Thoracic aorta (tissue), 2 donors: ENCODE results near the gene A3GALT2. TPM values are rescaled to one million over a fixed set of nuclear protein-coding genes. Genes with fewer than 3 reads are reported as not detected.
A peak's percentile ranks its signal among the peaks of the same experiment; 100 is the strongest.

ENCODE experiments used
- ATAC-seq: fragments of 150-250 bp; one replicate; pipeline ENCODE4 v1.8.0; 2017; ENCODE audit warnings: low read depth; ENCODE audit not compliant: insufficient number of reproducible peaks, low FRiP score
- DNase-seq: peaks from one replicate; pipeline ENCODE4 v3.0.0-alpha.2; 2020; ENCODE audit warnings: low spot score
- H3K27ac ChIP-seq, 2 donors: fragments of 200-600 bp; sonication (generic); 1 replicate in 1 of 2; 2 replicates in 1 of 2; pipeline ENCODE4 v1.5.1; 2016; ENCODE audit warnings: mild to moderate bottlenecking in 2 of 2, moderate library complexity in 2 of 2
- H3K27me3 ChIP-seq: fragments of 200-600 bp; sonication (generic); replicated peaks from 2 replicates; pipeline ENCODE4 v1.6.0; 2016; ENCODE audit warnings: mild to moderate bottlenecking; ENCODE audit not compliant: insufficient read depth
- H3K36me3 ChIP-seq: fragments of 200-600 bp; sonication (generic); one replicate; pipeline ENCODE4 v1.5.1; 2016
- H3K4me1 ChIP-seq, 2 donors: fragments of 200-600 bp; sonication (generic); 1 replicate in 1 of 2; 2 replicates in 1 of 2; pipeline versions ENCODE4 v1.5.1 to v1.6.0; 2016; ENCODE audit warnings: low read depth in 2 of 2, mild to moderate bottlenecking in 1 of 2; ENCODE audit not compliant: control insufficient read depth in 1 of 2
- H3K4me3 ChIP-seq: fragments of 200-600 bp; sonication (generic); 2 replicates; pipeline ENCODE4 v1.5.1; 2016; ENCODE audit warnings: mild to moderate bottlenecking
- H3K9me3 ChIP-seq: fragments of 200-600 bp; sonication (generic); 2 replicates; pipeline ENCODE4 v1.5.1; 2016
- total RNA-seq, 2 donors: library from RNA; depleted of rRNA; stranded (reverse); fragments of >200 nt; gene quantifications; one replicate each; pipeline versions ENCODE4 v1.1.0 to v1.2.3, GENCODE V29; 2016
- TF ChIP-seq, protein P1 (sequence below): fragments of 200-600 bp; sonication (generic); IDR thresholded peaks from one replicate; pipeline ENCODE4 v1.5.1; 2019; ENCODE audit warnings: antibody characterized with exemption

A3GALT2 gene
- total RNA-seq, 2 donors from 2014 or later, result 0.54 to 0.71 TPM

DNA sequence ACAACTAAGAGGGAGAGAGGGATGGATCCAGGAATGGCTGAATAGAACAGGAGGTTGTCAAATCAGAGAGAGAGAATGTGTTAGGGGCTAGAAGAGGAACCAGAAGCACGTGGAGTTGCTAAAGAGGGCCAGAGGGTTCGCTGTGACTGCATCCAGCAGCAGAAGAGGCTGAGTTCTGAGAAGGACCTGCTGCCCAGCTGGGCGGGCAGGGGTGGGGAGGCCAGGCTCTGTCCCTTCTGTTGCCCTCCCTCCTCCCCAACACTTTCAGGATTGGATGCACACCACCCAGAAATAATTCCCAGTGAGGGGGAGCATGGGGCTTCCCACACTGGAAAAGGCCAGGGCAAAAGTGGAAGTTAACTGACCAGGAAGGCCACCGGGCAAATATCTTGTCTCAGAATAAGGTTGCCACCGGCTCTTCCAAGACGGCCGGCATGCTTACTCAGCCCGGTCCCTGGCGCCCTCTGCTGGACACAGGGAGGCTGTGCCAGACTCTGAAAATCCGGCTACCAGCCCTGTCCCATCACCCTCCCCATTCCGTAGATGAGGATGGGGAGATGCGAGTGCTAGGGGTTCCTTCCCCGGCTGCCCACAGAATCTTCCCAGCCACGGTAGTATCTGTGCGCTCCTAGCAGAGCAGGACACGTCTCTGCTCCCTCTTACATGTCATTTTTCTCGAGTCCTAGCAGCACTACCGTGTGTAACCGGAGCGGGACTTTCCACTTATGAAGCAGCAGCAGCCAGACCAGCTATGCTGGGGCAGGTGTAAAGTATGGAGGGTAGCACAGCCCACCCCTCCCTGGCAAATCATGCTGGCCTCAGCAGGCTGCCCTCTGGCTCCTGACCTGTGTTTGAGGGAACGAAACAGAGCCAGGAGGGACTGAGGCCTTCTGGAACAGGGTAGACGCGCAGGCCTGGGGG, 46.8 kb upstream of the A3GALT2 start:
- ATAC-seq, result no peak
- H3K36me3 ChIP-seq, result peaks cover 8% of the 10 kb centered on the region
- TF ChIP-seq, protein P1, sequence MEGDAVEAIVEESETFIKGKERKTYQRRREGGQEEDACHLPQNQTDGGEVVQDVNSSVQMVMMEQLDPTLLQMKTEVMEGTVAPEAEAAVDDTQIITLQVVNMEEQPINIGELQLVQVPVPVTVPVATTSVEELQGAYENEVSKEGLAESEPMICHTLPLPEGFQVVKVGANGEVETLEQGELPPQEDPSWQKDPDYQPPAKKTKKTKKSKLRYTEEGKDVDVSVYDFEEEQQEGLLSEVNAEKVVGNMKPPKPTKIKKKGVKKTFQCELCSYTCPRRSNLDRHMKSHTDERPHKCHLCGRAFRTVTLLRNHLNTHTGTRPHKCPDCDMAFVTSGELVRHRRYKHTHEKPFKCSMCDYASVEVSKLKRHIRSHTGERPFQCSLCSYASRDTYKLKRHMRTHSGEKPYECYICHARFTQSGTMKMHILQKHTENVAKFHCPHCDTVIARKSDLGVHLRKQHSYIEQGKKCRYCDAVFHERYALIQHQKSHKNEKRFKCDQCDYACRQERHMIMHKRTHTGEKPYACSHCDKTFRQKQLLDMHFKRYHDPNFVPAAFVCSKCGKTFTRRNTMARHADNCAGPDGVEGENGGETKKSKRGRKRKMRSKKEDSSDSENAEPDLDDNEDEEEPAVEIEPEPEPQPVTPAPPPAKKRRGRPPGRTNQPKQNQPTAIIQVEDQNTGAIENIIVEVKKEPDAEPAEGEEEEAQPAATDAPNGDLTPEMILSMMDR, result peak; percentile 97
- no peaks in the 10 kb centered on the region for H3K9me3 ChIP-seq
- DNase-seq, result no peak
- peaks cover 39 to 52% of the 10 kb centered on the region in 2 donors for H3K4me1 ChIP-seq
- H3K27ac ChIP-seq, result peak overlapping the region; percentile 91 to 93
- no peaks in the 10 kb centered on the region for H3K27me3 ChIP-seq
- H3K4me3 ChIP-seq, result peak overlapping the region; percentile 29

DNA sequence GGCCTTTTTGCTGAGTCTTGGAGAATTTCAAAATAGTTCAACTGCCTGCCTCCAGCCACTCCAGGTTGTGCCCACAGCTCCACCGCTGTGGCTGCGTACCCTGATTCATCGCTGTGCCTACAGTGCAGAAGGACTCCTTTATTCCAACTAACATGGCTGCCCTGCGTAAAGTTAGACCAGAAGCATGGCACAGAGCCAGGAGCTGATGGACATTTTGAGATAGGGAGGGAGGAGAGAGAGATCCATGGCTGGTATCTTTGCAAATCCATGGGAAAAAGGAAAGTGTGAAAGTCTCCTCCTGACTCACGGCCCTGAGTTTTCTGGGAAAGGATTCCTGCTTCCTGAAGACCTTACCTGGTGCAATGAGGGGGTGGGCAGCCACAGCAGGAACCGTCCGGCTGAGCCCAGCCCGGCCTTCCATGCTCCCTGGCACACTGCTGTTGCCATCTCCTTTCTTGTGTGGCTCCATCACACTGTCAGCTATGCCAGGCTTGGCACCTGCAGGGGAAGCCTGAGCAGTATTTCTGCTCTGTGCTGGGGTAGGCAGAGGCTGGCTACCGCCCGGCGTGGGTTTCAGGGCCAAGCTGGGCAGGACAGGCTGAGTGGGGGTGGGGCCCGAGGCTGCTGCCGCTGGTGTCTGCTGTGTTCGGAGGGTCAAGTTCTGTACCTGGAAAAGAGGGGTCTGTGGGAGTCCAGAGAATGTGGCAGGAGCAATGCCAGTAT, 46.0 kb upstream of the A3GALT2 start:
- peaks cover 39 to 60% of the 10 kb centered on the region in 2 donors for H3K4me1 ChIP-seq
- no peaks in the 10 kb centered on the region for H3K27me3 ChIP-seq
- TF ChIP-seq, protein P1, result no peak
- DNase-seq (no peak), ATAC-seq (no peak)
- peaks cover 6% of the 10 kb centered on the region for H3K36me3 ChIP-seq
- H3K4me3 ChIP-seq, result no peak overlapping the region
- peak overlapping the region; percentile 91 to 93 for H3K27ac ChIP-seq
- H3K9me3 ChIP-seq, result no peaks in the 10 kb centered on the region

- ATAC-seq (no peak), DNase-seq (no peak)
- TF ChIP-seq, protein P1, result no peak
Measured at GRCh38 chr1:33365560-33365997, 44.7 kb upstream of the A3GALT2 start.

GRCh38 chr1:33364565-33364918, 43.6 kb upstream of the A3GALT2 start:
- H3K4me1 ChIP-seq, result peaks cover 39 to 64% of the 10 kb centered on the region in 2 donors

More at GRCh38 chr1:33365560-33365997, 44.7 kb upstream of the A3GALT2 start:
- H3K4me3 ChIP-seq, result no peak overlapping the region
- H3K9me3 ChIP-seq, result no peaks in the 10 kb centered on the region
- peak overlapping the region; percentile 91 to 93 for H3K27ac ChIP-seq
- peaks cover 39 to 64% of the 10 kb centered on the region in 2 donors for H3K4me1 ChIP-seq
- H3K27me3 ChIP-seq, result no peaks in the 10 kb centered on the region
- no peaks in the 10 kb centered on the region for H3K36me3 ChIP-seq

More at GRCh38 chr1:33364565-33364918, 43.6 kb upstream of the A3GALT2 start:
- TF ChIP-seq, protein P1, result no peak
- no peak overlapping the region for H3K4me3 ChIP-seq
- no peak for DNase-seq
- H3K27ac ChIP-seq, result peak overlapping the region; percentile 91 to 93
- H3K9me3 ChIP-seq, result no peaks in the 10 kb centered on the region
- H3K27me3 ChIP-seq, result no peaks in the 10 kb centered on the region
- H3K36me3 ChIP-seq, result no peaks in the 10 kb centered on the region
- no peak for ATAC-seq
